HepG2 (cell line): ENCODE results near the gene KIAA1614. TPM values are rescaled to one million over a fixed set of nuclear protein-coding genes. Genes with fewer than 3 reads are reported as not detected.

Source experiments
- HMG20A ChIP-seq: IDR thresholded peaks from 2 replicates; pipeline ENCODE4 v1.6.1; 2016; ENCODE audit warnings: borderline replicate concordance
- IKZF5 ChIP-seq: IDR thresholded peaks from 2 replicates; pipeline ENCODE4 v1.6.1; 2018; ENCODE audit warnings: missing genetic modification reagents, mild to moderate bottlenecking, missing compliant biosample characterization
- NCOA5 ChIP-seq: sonication (generic); formaldehyde crosslinking; IDR thresholded peaks from 2 replicates; pipeline ENCODE4 v1.4.0; 2020; ENCODE audit warnings: missing genetic modification reagents
- SMAD9 ChIP-seq: sonication (generic); formaldehyde crosslinking; IDR thresholded peaks from 2 replicates; pipeline ENCODE4 v1.5.1; 2020; ENCODE audit warnings: mild to moderate bottlenecking, missing genetic modification reagents
- SOX13 ChIP-seq, 3 experiments: fragments of 450-650 bp in 1 of 3; sonication (generic) in 1 of 3; formaldehyde crosslinking in 1 of 3; IDR thresholded peaks in 2 of 3; conservative IDR thresholded peaks in 1 of 3; 2 replicates each; pipeline versions ENCODE4 v1.5.0 to v1.6.1; 2016 to 2020; ENCODE audit warnings: antibody characterized with exemption in 1 of 3, mild to moderate bottlenecking in 1 of 3, missing compliant biosample characterization in 1 of 3, missing genetic modification reagents in 1 of 3, moderate library complexity in 1 of 3
- TSC22D2 ChIP-seq: sonication (generic); formaldehyde crosslinking; IDR thresholded peaks from 2 replicates; pipeline ENCODE4 v1.5.1; 2020; ENCODE audit warnings: missing genetic modification reagents, mild to moderate bottlenecking, borderline replicate concordance
- XBP1 ChIP-seq: sonication (generic); formaldehyde crosslinking; IDR thresholded peaks from 2 replicates; pipeline ENCODE4 v1.5.0; 2020; ENCODE audit warnings: missing genetic modification reagents
- ZBTB43 ChIP-seq: sonication (generic); formaldehyde crosslinking; conservative IDR thresholded peaks from 2 replicates; pipeline ENCODE4 v1.4.0; 2020; ENCODE audit warnings: missing genetic modification reagents
- ZKSCAN1 ChIP-seq: fragments of 150-350 bp; IDR thresholded peaks from 2 replicates; pipeline ENCODE4 v1.6.1; 2014; ENCODE audit warnings: low read length
- ZMYM2 ChIP-seq: sonication (generic); formaldehyde crosslinking; IDR thresholded peaks from 2 replicates; pipeline ENCODE4 v1.8.0; 2022; ENCODE audit warnings: mild to moderate bottlenecking, missing genetic modification reagents
- ZNF17 ChIP-seq: sonication (generic); formaldehyde crosslinking; IDR thresholded peaks from 2 replicates; pipeline ENCODE4 v1.5.0; 2020; ENCODE audit warnings: mild to moderate bottlenecking, missing genetic modification reagents
- ZNF619 ChIP-seq: sonication (generic); formaldehyde crosslinking; IDR thresholded peaks from 2 replicates; pipeline ENCODE4 v1.4.0; 2020; ENCODE audit warnings: mild to moderate bottlenecking, missing genetic modification reagents
- polyA plus RNA-seq, 8 experiments: library from polyadenylated mRNA; depleted of rRNA in 3 of 8; stranded (reverse) in 7 of 8; unstranded in 1 of 8; fragments of >200 nt; fragmentation: Illumina TruSeq in 4 of 8; extraction: Trizol in 4 of 8; gene quantifications; 2 replicates each; pipeline versions ENCODE4 v1.2.1 to v1.2.3, GENCODE V29; 2011 to 2016; ENCODE audit warnings: low read depth in 4 of 8, missing spikeins in 1 of 8, mixed read lengths in 1 of 8; ENCODE audit not compliant: insufficient read depth in 1 of 8
- total RNA-seq, 5 experiments: library from RNA; depleted of rRNA; stranded (reverse); fragments of >200 nt; fragmentation: Illumina TruSeq; extraction: Trizol; gene quantifications; 2 replicates each; pipeline ENCODE4 v1.2.3, GENCODE V29; 2016; ENCODE audit warnings: low read depth in 1 of 5
- TF ChIP-seq, protein P1 (sequence below): sonication (generic); formaldehyde crosslinking; IDR thresholded peaks from 2 replicates; pipeline ENCODE4 v1.8.0; 2022; ENCODE audit warnings: mild to moderate bottlenecking, missing genetic modification reagents, moderate library complexity

KIAA1614 gene
- total and polyA plus RNA-seq, 2 of the 13 experiments (the other 11 are each of a cell fraction or from before 2014, with no cell fraction given): 0.15 to 0.77 TPM

GRCh38 chr1:180962178-180962577 is 49.5 kb downstream of the KIAA1614 start (continued):
- TF ChIP-seq SOX13 (IDR thresholded peaks at IDR 0.05) (no peak), SOX13 (CRISPR knock-in tag; conservative IDR thresholded peaks at IDR 0.05 in 1 of 2, IDR thresholded peaks at IDR 0.05 in 1 of 2) (no peak), TSC22D2 (no peak), IKZF5 (CRISPR knock-in tag) (no peak), ZBTB43 (no peak), ZKSCAN1 (no peak), SMAD9 (CRISPR knock-in tag) (no peak), ZMYM2 (CRISPR knock-in tag) (no peak), XBP1 (CRISPR knock-in tag) (no peak), ZNF17 (CRISPR knock-in tag) (no peak), HMG20A (CRISPR knock-in tag) (no peak), NCOA5 (no peak), ZNF619 (CRISPR knock-in tag) (no peak)
- TF ChIP-seq, protein P1, sequence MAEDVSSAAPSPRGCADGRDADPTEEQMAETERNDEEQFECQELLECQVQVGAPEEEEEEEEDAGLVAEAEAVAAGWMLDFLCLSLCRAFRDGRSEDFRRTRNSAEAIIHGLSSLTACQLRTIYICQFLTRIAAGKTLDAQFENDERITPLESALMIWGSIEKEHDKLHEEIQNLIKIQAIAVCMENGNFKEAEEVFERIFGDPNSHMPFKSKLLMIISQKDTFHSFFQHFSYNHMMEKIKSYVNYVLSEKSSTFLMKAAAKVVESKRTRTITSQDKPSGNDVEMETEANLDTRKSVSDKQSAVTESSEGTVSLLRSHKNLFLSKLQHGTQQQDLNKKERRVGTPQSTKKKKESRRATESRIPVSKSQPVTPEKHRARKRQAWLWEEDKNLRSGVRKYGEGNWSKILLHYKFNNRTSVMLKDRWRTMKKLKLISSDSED (CRISPR knock-in tag): no peak
